K562 (cell line): Measurements from ENCODE around the gene TXNRD2. TPM values are rescaled to one million over a fixed set of nuclear protein-coding genes. Genes with fewer than 3 reads are reported as not detected.

ENCODE experiments used
- ATAC-seq: fragments of 200-7000 bp; cut with Tn5 transposase; 3 replicates; pipeline ENCODE4 v1.9.1; 2020; ENCODE audit warnings: moderate library complexity
- BruUV-seq: library from RNA; stranded (reverse); fragments of 400-500 nt; replicated peaks from 2 replicates; lab custom pipeline; 2021; lab: Mats Ljungman, UMichigan
- CTCF ChIA-PET: fragments of 300-600 bp; formaldehyde crosslinking; extraction: SDS; loops from one replicate; lab custom pipeline; 2021; ENCODE audit warnings: low intra/inter-chr PET ratio; lab: Yijun Ruan, JAX
- POLR2A ChIA-PET: fragments of 300-600, 350-650 bp; sonication (Branson Sonifier 250); formaldehyde crosslinking; extraction: SDS; loops from one replicate; lab custom pipeline; 2021; ENCODE audit warnings: antibody characterized with exemption, inconsistent platforms; lab: Yijun Ruan, JAX
- DNase-seq, 4 experiments: peaks; one replicate each; pipeline versions ENCODE4 v3.0.0 to v3.0.0-alpha.2; 2011 to 2018; ENCODE audit warnings: low spot score in 3 of 4, mixed read lengths in 3 of 4; ENCODE audit errors: extremely low read depth in 1 of 4
- FAIRE-seq: peaks from 2 replicates; lab custom pipeline; 2011; peaks lifted over from hg19 to GRCh38; lab: Jason Lieb, UNC
- H2AFZ ChIP-seq: 2 replicates; pipeline ENCODE4 v1.6.0; 2011; ENCODE audit warnings: low read depth, low read length, control low read depth, inconsistent platforms
- H3K27ac ChIP-seq: fragments of 200-600 bp; 3 replicates; pipeline ENCODE4 v1.8.0; 2011; ENCODE audit warnings: low read depth, mild to moderate bottlenecking, control low read depth, inconsistent platforms, low read length, moderate library complexity, mixed read lengths; ENCODE audit errors: extremely low read depth
- H3K27me3 ChIP-seq, 2 experiments: fragments of 300-600 bp in 1 of 2; 2 replicates in 1 of 2; 3 replicates in 1 of 2; pipeline versions ENCODE4 v1.6.0 to v1.8.0; 2011; ENCODE audit warnings: inconsistent platforms in 2 of 2, low read length in 2 of 2, mild to moderate bottlenecking in 1 of 2, mixed read lengths in 1 of 2, moderate library complexity in 1 of 2; ENCODE audit not compliant: control insufficient read depth in 2 of 2, insufficient read depth in 2 of 2
- H3K36me3 ChIP-seq: fragments of 300-600 bp; 3 replicates; pipeline ENCODE4 v1.8.0; 2011; ENCODE audit warnings: mild to moderate bottlenecking, low read length, inconsistent platforms; ENCODE audit not compliant: control insufficient read depth, insufficient read depth
- H3K4me1 ChIP-seq, 2 experiments: fragments of 200-600 bp in 1 of 2; replicated peaks in 1 of 2; 2 replicates in 1 of 2; 3 replicates in 1 of 2; pipeline versions ENCODE4 v1.5.1 to v1.8.0; 2011; ENCODE audit warnings: inconsistent platforms in 2 of 2, low read length in 2 of 2, mild to moderate bottlenecking in 1 of 2, mixed read lengths in 1 of 2, moderate library complexity in 1 of 2; ENCODE audit not compliant: control insufficient read depth in 2 of 2, insufficient read depth in 2 of 2
- H3K4me2 ChIP-seq: 2 replicates; pipeline ENCODE4 v1.6.1; 2011; ENCODE audit warnings: low read length, control low read depth, inconsistent platforms, mixed read lengths; ENCODE audit not compliant: insufficient read depth
- H3K4me3 ChIP-seq: fragments of 200-600 bp; sonication (generic), shearing (Covaris generic); 2 replicates; pipeline ENCODE4 v1.5.1; 2016; ENCODE audit warnings: control low read depth, inconsistent platforms
- H3K79me2 ChIP-seq: fragments of 200-600 bp; 3 replicates; pipeline ENCODE4 v1.8.0; 2011; ENCODE audit warnings: low read length, inconsistent platforms; ENCODE audit not compliant: control insufficient read depth, insufficient read depth
- H3K9ac ChIP-seq, 2 experiments: 2 replicates each; pipeline versions ENCODE4 v1.6.0 to v1.6.1; 2011; ENCODE audit warnings: low read depth in 2 of 2, low read length in 2 of 2, control low read depth in 1 of 2, inconsistent platforms in 1 of 2, mild to moderate bottlenecking in 1 of 2, mixed read lengths in 1 of 2; ENCODE audit not compliant: insufficient read depth in 1 of 2
- H3K9me1 ChIP-seq: one replicate; pipeline ENCODE4 v1.6.0; 2011; ENCODE audit warnings: inconsistent platforms, mild to moderate bottlenecking, low read length, moderate library complexity; ENCODE audit not compliant: control insufficient read depth, insufficient read depth
- H3K9me3 ChIP-seq: replicated peaks from 2 replicates; pipeline ENCODE4 v1.5.1; 2011; ENCODE audit warnings: low read depth, low read length, inconsistent platforms; ENCODE audit not compliant: control insufficient read depth, insufficient read depth
- H4K20me1 ChIP-seq: replicated peaks from 2 replicates; pipeline ENCODE4 v1.6.1; 2011; ENCODE audit warnings: low read length, inconsistent platforms, mixed read lengths; ENCODE audit not compliant: control insufficient read depth, insufficient read depth
- CBX3 ChIP-seq, 2 experiments: IDR thresholded peaks; 1 replicate in 1 of 2; 2 replicates in 1 of 2; pipeline ENCODE4 v1.6.1; 2012; ENCODE audit warnings: inconsistent platforms in 2 of 2, low read length in 2 of 2, borderline replicate concordance in 1 of 2, control low read depth in 1 of 2
- GABPB2 ChIP-seq: fragments of 250-450 bp; sonication (Bioruptor Pico); conservative IDR thresholded peaks from 2 replicates; pipeline ENCODE4 v1.5.1; 2021; ENCODE audit warnings: mild to moderate bottlenecking
- NFYB ChIP-seq: IDR thresholded peaks from 2 replicates; pipeline ENCODE4 v1.6.1; 2011; ENCODE audit warnings: mild to moderate bottlenecking, moderate library complexity; ENCODE audit not compliant: insufficient read length; ENCODE audit errors: extremely low read depth
- SETDB1 ChIP-seq: IDR thresholded peaks from one replicate; pipeline ENCODE4 v1.6.1; 2012; ENCODE audit warnings: low read length, control low read depth, inconsistent platforms
- SIN3A ChIP-seq, 2 experiments: fragments of 150-350 bp in 1 of 2; IDR thresholded peaks; 2 replicates each; pipeline ENCODE4 v1.6.1; 2011 to 2016; ENCODE audit warnings: borderline replicate concordance in 2 of 2, low read depth in 2 of 2, low read length in 2 of 2, mild to moderate bottlenecking in 2 of 2, moderate library complexity in 2 of 2; ENCODE audit not compliant: control insufficient read depth in 1 of 2
- TAF15 ChIP-seq: fragments of 200-400 bp; formaldehyde crosslinking; IDR thresholded peaks from 2 replicates; pipeline ENCODE4 v1.6.1; 2017; ENCODE audit warnings: mild to moderate bottlenecking, low read depth, low read length, moderate library complexity
- XRCC5 ChIP-seq: fragments of 200-400 bp; formaldehyde crosslinking; IDR thresholded peaks from 2 replicates; pipeline ENCODE4 v1.6.1; 2017; ENCODE audit warnings: low read depth, mild to moderate bottlenecking, low read length
- ZC3H8 ChIP-seq: fragments of 450-650 bp; IDR thresholded peaks from 2 replicates; pipeline ENCODE4 v1.6.1; 2017
- ZNF174 ChIP-seq: fragments of 250-450 bp; sonication (Bioruptor Pico); IDR thresholded peaks from 2 replicates; pipeline ENCODE4 v1.4.0; 2020; ENCODE audit warnings: mild to moderate bottlenecking
- ZNF695 ChIP-seq: fragments of 450-650 bp; formaldehyde crosslinking; IDR thresholded peaks from 2 replicates; pipeline ENCODE4 v1.4.0; 2020; ENCODE audit warnings: mild to moderate bottlenecking, moderate library complexity
- ZNF764 ChIP-seq: fragments of 250-450 bp; sonication (Bioruptor Pico); IDR thresholded peaks from 2 replicates; pipeline ENCODE4 v1.4.0; 2020; ENCODE audit warnings: low read depth, mild to moderate bottlenecking, moderate library complexity
- WGBS: fragments of 100-300 bp; shearing (Covaris generic); methylation state at CpG from one replicate; pipeline ENCODE4 v1.1.6; 2016; ENCODE audit warnings: low coverage, mixed read lengths; ENCODE audit not compliant: insufficient coverage; ENCODE audit errors: missing lambda C conversion rate; 5-methylcytosine and 5-hydroxymethylcytosine counted together
- in situ Hi-C: fragments of 300-500 bp; cut with MboI; formaldehyde crosslinking; loops from 4 replicates; pipeline ENCODE4 v1.15.0; 2018; ENCODE audit warnings: inconsistent platforms, mixed read lengths
- intact Hi-C: fragments of 100-400 bp; cut with micrococcal nuclease; formaldehyde crosslinking; loops from 2 replicates; pipeline ENCODE4 v1.14.2; 2022
- polyA plus RNA-seq, 8 experiments: library from polyadenylated mRNA; depleted of rRNA in 4 of 8; stranded (reverse) in 5 of 8; unstranded in 3 of 8; fragments of >200 nt; fragmentation: Nextera tagmentation in 2 of 8; fragmentation: Illumina TruSeq in 1 of 8; extraction: Ambion mirVana in 2 of 8; extraction: Trizol in 1 of 8; gene quantifications; 2 replicates each; pipeline versions ENCODE4 v1.2.1 to v1.2.3, GENCODE V29; 2011 to 2014; ENCODE audit warnings: inconsistent platforms in 1 of 8, missing spikeins in 1 of 8
- total RNA-seq, 7 experiments: library from RNA; depleted of rRNA in 6 of 7; stranded (reverse); fragments of >200 nt in 6 of 7; fragmentation: Illumina TruSeq in 2 of 7; extraction: Trizol in 2 of 7; gene quantifications; 2 replicates each; pipeline versions ENCODE4 v1.2.1 to v1.2.3, GENCODE V29; 2011 to 2021; ENCODE audit warnings: low replicate concordance in 1 of 7
- TF ChIP-seq, protein P1 (sequence below): fragments of 250-450 bp; sonication (Bioruptor Pico); IDR thresholded peaks from 2 replicates; pipeline ENCODE4 v1.5.1; 2021; ENCODE audit warnings: mild to moderate bottlenecking
- TF ChIP-seq, protein P2 (sequence below): fragments of 250-450 bp; sonication (Bioruptor Pico); IDR thresholded peaks from 2 replicates; pipeline ENCODE4 v1.4.0; 2020; ENCODE audit warnings: mild to moderate bottlenecking
- TF ChIP-seq, protein P3 (sequence below): fragments of 450-650 bp; formaldehyde crosslinking; IDR thresholded peaks from 2 replicates; pipeline ENCODE4 v1.4.0; 2022; ENCODE audit warnings: missing genetic modification characterization

TXNRD2 gene
- total and polyA plus RNA-seq, 9 of the 15 experiments (the other 6 are each of a cell fraction or from before 2014, with no cell fraction given), result 3.3 to 80.2 (median 49.4) TPM

DNA sequence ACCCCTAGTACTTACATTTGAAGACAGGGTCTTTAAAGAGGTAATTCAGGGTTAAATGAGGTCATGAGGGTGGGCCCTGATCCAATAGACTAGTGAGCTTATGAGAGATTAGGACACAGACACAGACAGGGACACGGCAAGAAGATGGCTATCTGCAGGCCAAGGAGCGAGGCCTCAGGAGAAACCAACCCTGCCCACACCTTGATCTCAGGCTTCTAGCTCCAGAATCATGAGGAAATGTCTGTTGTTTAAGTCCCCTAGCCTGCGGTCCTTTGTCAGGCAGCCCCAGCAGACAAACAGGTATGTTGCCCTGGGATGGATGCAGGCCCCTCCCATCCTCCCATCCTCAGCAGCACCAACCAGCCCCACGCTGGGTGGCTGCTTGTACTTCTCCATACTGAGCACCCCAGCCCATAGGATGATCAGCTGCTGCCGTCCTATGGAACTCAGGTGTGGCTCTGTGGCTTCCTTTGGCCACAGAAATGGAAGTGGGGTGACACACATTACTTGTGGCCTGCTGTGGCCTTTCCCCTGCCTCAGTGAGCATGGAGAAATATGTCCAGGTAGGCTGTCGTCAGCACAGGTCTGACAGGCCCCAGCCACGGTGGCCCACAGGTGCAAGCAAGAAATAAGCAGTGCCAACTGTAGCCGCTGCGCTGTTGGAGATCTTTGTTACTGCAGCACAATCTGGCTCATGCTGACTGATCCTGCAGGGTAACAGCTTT is 94.8 kb downstream of the TXNRD2 start:
- FAIRE-seq, result no peak
- H3K27me3 ChIP-seq, result no peaks in the 10 kb centered on the region
- peaks cover 0 to 68% of the 10 kb centered on the region in 2 experiments; a peak in 3 of 5 replicates for H3K4me1 ChIP-seq
- 74% methylated on average over 9 of the region's 9 CpGs for WGBS
- ChIA-PET CTCF (no interaction called here), POLR2A (interaction anchor here (0.5 to 13.6 kb wide), 14 partner anchors 8 to 342 kb away, joined by 3 to 247 read pairs (median 4); partner anchors contain the start of genes GNB1L and RTL10)
- no peak overlapping the region for H2AFZ ChIP-seq
- H3K79me2 ChIP-seq, result peaks cover 30% of the 10 kb centered on the region
- peak in 1 of 4 experiments; percentile 50 for DNase-seq
- H3K36me3 ChIP-seq, result peaks cover 44% of the 10 kb centered on the region
- H4K20me1 ChIP-seq, result peaks cover 49% of the 10 kb centered on the region
- no peak overlapping the region for H3K4me2 ChIP-seq
- H3K9ac ChIP-seq, result peak overlapping the region in 1 of 2 experiments; percentile 21; a peak in 2 of 4 replicates
- intact Hi-C loops, result no loop called here
- ATAC-seq, result no peak
- peaks cover 17% of the 10 kb centered on the region for H3K9me1 ChIP-seq
- in situ Hi-C loops, result no loop called here
- H3K4me3 ChIP-seq, result no peak overlapping the region
- H3K9me3 ChIP-seq, result peaks cover 5% of the 10 kb centered on the region; the same call in 1 of the 2 replicates
- no peak overlapping the region for H3K27ac ChIP-seq
- BruUV-seq, result no TSS peak
- TF ChIP-seq ZNF695 (CRISPR knock-in tag) (no peak), ZNF764 (peak; percentile 46; the same call in 1 of the 2 replicates), CBX3 (IDR thresholded peaks at IDR 0.05; ENCODE audit: borderline replicate concordance in 1 of 2, low read length in 2 of 2) (peak in 1 of 2 experiments; percentile 80; a peak in 2 of 3 replicates), SIN3A (IDR thresholded peaks at IDR 0.05; ENCODE audit: borderline replicate concordance in 2 of 2, control insufficient read depth in 1 of 2, low read depth in 2 of 2, low read length in 2 of 2) (no peak), ZNF174 (CRISPR knock-in tag) (no peak), XRCC5 (no peak), NFYB (no peak), SETDB1 (peak; percentile 48), ZC3H8 (no peak), TAF15 (0 out of 2 replicates have a peak, but pooled peaks have one; percentile 48), GABPB2 (CRISPR knock-in tag) (peak; percentile 63; the same call in 1 of the 2 replicates)
- TF ChIP-seq, protein P1, sequence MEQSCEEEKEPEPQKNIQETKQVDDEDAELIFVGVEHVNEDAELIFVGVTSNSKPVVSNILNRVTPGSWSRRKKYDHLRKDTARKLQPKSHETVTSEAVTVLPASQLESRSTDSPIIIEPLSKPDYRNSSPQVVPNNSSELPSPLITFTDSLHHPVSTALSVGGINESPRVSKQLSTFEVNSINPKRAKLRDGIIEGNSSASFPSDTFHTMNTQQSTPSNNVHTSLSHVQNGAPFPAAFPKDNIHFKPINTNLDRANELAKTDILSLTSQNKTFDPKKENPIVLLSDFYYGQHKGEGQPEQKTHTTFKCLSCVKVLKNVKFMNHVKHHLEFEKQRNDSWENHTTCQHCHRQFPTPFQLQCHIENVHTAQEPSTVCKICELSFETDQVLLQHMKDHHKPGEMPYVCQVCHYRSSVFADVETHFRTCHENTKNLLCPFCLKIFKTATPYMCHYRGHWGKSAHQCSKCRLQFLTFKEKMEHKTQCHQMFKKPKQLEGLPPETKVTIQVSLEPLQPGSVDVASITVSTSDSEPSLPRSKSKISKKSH (CRISPR knock-in tag), result peak; percentile 77
- TF ChIP-seq, protein P2, sequence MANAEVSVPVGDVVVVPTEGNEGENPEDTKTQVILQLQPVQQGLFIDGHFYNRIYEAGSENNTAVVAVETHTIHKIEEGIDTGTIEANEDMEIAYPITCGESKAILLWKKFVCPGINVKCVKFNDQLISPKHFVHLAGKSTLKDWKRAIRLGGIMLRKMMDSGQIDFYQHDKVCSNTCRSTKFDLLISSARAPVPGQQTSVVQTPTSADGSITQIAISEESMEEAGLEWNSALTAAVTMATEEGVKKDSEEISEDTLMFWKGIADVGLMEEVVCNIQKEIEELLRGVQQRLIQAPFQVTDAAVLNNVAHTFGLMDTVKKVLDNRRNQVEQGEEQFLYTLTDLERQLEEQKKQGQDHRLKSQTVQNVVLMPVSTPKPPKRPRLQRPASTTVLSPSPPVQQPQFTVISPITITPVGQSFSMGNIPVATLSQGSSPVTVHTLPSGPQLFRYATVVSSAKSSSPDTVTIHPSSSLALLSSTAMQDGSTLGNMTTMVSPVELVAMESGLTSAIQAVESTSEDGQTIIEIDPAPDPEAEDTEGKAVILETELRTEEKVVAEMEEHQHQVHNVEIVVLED, result no peak
- TF ChIP-seq, protein P3, sequence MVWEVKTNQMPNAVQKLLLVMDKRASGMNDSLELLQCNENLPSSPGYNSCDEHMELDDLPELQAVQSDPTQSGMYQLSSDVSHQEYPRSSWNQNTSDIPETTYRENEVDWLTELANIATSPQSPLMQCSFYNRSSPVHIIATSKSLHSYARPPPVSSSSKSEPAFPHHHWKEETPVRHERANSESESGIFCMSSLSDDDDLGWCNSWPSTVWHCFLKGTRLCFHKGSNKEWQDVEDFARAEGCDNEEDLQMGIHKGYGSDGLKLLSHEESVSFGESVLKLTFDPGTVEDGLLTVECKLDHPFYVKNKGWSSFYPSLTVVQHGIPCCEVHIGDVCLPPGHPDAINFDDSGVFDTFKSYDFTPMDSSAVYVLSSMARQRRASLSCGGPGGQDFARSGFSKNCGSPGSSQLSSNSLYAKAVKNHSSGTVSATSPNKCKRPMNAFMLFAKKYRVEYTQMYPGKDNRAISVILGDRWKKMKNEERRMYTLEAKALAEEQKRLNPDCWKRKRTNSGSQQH (CRISPR knock-in tag), result no peak
